ENCODE measurements around the gene CRYBG1.

CRYBG1 gene

GRCh38 chr6:106490436-106490835 lies 129.9 kb downstream of the CRYBG1 start:
- TF ChIP-seq, protein P1, sequence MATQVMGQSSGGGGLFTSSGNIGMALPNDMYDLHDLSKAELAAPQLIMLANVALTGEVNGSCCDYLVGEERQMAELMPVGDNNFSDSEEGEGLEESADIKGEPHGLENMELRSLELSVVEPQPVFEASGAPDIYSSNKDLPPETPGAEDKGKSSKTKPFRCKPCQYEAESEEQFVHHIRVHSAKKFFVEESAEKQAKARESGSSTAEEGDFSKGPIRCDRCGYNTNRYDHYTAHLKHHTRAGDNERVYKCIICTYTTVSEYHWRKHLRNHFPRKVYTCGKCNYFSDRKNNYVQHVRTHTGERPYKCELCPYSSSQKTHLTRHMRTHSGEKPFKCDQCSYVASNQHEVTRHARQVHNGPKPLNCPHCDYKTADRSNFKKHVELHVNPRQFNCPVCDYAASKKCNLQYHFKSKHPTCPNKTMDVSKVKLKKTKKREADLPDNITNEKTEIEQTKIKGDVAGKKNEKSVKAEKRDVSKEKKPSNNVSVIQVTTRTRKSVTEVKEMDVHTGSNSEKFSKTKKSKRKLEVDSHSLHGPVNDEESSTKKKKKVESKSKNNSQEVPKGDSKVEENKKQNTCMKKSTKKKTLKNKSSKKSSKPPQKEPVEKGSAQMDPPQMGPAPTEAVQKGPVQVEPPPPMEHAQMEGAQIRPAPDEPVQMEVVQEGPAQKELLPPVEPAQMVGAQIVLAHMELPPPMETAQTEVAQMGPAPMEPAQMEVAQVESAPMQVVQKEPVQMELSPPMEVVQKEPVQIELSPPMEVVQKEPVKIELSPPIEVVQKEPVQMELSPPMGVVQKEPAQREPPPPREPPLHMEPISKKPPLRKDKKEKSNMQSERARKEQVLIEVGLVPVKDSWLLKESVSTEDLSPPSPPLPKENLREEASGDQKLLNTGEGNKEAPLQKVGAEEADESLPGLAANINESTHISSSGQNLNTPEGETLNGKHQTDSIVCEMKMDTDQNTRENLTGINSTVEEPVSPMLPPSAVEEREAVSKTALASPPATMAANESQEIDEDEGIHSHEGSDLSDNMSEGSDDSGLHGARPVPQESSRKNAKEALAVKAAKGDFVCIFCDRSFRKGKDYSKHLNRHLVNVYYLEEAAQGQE (IDR thresholded peaks at IDR 0.05; ENCODE audit: insufficient read depth in 1 of 2, low read depth in 2 of 2, low read length in 2 of 2), result no peak
- TF ChIP-seq TAF1 (IDR thresholded peaks at IDR 0.05; ENCODE audit: borderline replicate concordance, insufficient read depth, low read length) (no peak), SIN3A (IDR thresholded peaks at IDR 0.05; ENCODE audit: borderline replicate concordance, insufficient read depth, low read length) (no peak), FOXP2 (optimal IDR thresholded peaks at IDR 0.05; ENCODE audit: borderline replicate concordance, extremely low read depth, extremely low read length, insufficient read depth) (no peak), POLR2AphosphoS5 (IDR thresholded peaks at IDR 0.05; ENCODE audit: low read depth, low read length) (no peak)

DNA sequence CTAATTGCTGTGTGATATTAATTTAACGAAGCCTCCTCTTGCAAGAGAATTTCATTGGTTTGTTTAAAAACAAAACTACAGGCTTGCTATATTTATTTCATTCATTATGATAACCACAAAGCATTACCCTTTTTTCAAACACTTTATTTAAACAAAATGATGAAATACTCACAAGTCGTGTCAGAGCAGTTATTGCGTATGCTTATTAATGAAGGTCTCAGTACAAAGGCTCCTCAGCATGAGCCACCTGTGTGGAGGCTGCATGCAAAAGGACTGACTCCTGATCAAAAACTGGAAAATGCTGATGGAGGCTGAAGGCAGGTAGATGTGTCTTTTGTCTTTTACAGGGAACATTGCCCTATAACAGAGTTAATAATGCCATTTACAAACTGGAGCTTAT lies 130.5 kb downstream of the CRYBG1 start:
- TF ChIP-seq, protein P1 (IDR thresholded peaks at IDR 0.05; ENCODE audit: insufficient read depth in 1 of 2, low read depth in 2 of 2, low read length in 2 of 2), result no peak
- no peak for TF ChIP-seq SIN3A (IDR thresholded peaks at IDR 0.05; ENCODE audit: borderline replicate concordance, insufficient read depth, low read length)
- TF ChIP-seq FOXP2 (optimal IDR thresholded peaks at IDR 0.05; ENCODE audit: borderline replicate concordance, extremely low read depth, extremely low read length, insufficient read depth), result no peak
- TF ChIP-seq POLR2AphosphoS5 (IDR thresholded peaks at IDR 0.05; ENCODE audit: low read depth, low read length), result no peak
- no peak for TF ChIP-seq TAF1 (IDR thresholded peaks at IDR 0.05; ENCODE audit: borderline replicate concordance, insufficient read depth, low read length)

DNA sequence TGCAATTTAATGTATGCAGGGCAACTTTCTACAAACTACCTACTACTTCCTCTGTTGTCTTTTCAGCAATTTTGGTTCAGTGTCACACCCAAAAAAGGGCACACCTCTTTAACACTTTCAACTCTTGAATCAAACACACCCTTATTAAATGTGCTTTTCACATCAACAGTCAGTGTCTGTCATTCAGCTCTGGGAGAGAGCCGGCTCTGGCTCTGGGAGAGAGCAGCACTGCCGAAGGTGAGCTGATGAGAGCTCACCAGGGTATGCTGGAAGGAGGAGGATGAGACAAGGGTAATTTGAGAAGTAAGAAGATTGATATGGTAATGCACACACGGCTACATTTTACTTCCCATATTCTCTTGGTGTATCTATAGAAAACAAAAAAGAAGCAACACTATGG lies 134.5 kb downstream of the CRYBG1 start:
- TF ChIP-seq POLR2AphosphoS5 (IDR thresholded peaks at IDR 0.05; ENCODE audit: low read depth, low read length) (no peak), SIN3A (IDR thresholded peaks at IDR 0.05; ENCODE audit: borderline replicate concordance, insufficient read depth, low read length) (no peak)

- no peak for TF ChIP-seq FOXP2 (optimal IDR thresholded peaks at IDR 0.05; ENCODE audit: borderline replicate concordance, extremely low read depth, extremely low read length, insufficient read depth)
- no peak for TF ChIP-seq POLR2AphosphoS5 (IDR thresholded peaks at IDR 0.05; ENCODE audit: low read depth, low read length)
- TF ChIP-seq, protein P1 (IDR thresholded peaks at IDR 0.05; ENCODE audit: insufficient read depth in 1 of 2, low read depth in 2 of 2, low read length in 2 of 2), result no peak
- no peak for TF ChIP-seq TAF1 (IDR thresholded peaks at IDR 0.05; ENCODE audit: borderline replicate concordance, insufficient read depth, low read length)
- no peak for TF ChIP-seq SIN3A (IDR thresholded peaks at IDR 0.05; ENCODE audit: borderline replicate concordance, insufficient read depth, low read length)
Measured at GRCh38 chr6:106496823-106497222, 136.3 kb downstream of the CRYBG1 start.

DNA sequence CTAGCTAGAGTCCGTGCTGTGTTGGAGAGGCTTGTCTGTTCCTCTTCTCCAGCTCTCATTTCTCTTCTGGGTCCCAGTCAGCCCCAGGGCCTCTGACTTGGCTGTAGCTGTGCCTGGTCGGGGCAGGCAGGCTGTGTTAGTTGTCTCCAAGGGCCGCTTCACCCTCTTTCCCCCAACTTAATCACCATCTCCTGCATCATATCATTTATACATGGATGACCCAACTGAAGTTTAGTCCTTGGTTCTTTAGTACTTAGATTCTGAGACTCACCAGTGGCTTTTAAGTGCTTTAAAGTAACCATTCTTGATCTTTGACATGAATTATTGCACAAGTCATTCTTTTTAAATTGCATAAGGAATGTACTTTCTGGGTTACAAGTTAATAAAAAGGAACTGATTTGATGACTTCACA lies 141.4 kb downstream of the CRYBG1 start:
- no peak for TF ChIP-seq SIN3A (IDR thresholded peaks at IDR 0.05; ENCODE audit: borderline replicate concordance, insufficient read depth, low read length)
- TF ChIP-seq, protein P1 (IDR thresholded peaks at IDR 0.05; ENCODE audit: insufficient read depth in 1 of 2, low read depth in 2 of 2, low read length in 2 of 2), result no peak
- TF ChIP-seq TAF1 (IDR thresholded peaks at IDR 0.05; ENCODE audit: borderline replicate concordance, insufficient read depth, low read length), result no peak
- no peak for TF ChIP-seq FOXP2 (optimal IDR thresholded peaks at IDR 0.05; ENCODE audit: borderline replicate concordance, extremely low read depth, extremely low read length, insufficient read depth)
- no peak for TF ChIP-seq POLR2AphosphoS5 (IDR thresholded peaks at IDR 0.05; ENCODE audit: low read depth, low read length)
